Hepatocyte (in vitro differentiated cells): ENCODE results near the gene EIF4E3.

ENCODE experiments used
- EZH2 ChIP-seq: fragments of 200-600 bp; sonication (generic); IDR thresholded peaks from 2 replicates; pipeline ENCODE4 v1.6.1; 2016; ENCODE audit warnings: antibody characterized with exemption, mild to moderate bottlenecking, borderline replicate concordance
- EZH2phosphoT487 ChIP-seq: fragments of 200-600 bp; sonication (generic); IDR thresholded peaks from one replicate; pipeline ENCODE4 v1.6.1; 2018; ENCODE audit warnings: antibody characterized with exemption, mild to moderate bottlenecking, low read depth, moderate library complexity; ENCODE audit not compliant: unreplicated experiment, severe bottlenecking
- TF ChIP-seq, protein P1 (sequence below): fragments of 200-600 bp; sonication (generic); IDR thresholded peaks from 2 replicates; pipeline ENCODE4 v1.5.1; 2016; ENCODE audit warnings: antibody characterized with exemption, mild to moderate bottlenecking; ENCODE audit not compliant: poor library complexity

DNA sequence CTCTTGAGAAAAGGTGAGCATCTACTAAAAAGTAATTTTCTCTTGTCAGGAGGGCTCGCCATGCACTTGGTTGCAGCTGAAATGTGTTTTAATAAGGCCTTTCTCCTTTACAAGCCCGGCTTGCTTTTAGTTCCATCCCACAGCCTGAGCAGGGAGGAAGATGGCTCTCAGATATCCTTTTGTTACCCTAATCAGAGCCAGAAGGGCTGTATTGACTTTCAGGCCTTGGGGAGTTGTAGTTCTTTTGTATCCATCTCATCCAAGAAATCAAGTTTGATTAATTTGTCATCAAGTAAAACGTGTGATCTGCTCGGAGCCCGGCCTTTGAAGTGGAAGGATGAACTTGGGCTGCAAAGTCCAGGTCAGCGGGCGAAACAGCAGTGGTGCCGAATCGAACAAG lies 52.9 kb downstream of the EIF4E3 start:
- TF ChIP-seq EZH2, result no peak
- TF ChIP-seq, protein P1, sequence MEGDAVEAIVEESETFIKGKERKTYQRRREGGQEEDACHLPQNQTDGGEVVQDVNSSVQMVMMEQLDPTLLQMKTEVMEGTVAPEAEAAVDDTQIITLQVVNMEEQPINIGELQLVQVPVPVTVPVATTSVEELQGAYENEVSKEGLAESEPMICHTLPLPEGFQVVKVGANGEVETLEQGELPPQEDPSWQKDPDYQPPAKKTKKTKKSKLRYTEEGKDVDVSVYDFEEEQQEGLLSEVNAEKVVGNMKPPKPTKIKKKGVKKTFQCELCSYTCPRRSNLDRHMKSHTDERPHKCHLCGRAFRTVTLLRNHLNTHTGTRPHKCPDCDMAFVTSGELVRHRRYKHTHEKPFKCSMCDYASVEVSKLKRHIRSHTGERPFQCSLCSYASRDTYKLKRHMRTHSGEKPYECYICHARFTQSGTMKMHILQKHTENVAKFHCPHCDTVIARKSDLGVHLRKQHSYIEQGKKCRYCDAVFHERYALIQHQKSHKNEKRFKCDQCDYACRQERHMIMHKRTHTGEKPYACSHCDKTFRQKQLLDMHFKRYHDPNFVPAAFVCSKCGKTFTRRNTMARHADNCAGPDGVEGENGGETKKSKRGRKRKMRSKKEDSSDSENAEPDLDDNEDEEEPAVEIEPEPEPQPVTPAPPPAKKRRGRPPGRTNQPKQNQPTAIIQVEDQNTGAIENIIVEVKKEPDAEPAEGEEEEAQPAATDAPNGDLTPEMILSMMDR, result no peak
- TF ChIP-seq EZH2phosphoT487, result no peak
